Activated naive CD8-positive, alpha-beta T cell (primary cell): ENCODE results near the gene CCDC88C.
"Not testable (repeated sequence)": the region's sequence is repeated elsewhere in the genome, so short reads cannot be mapped to it uniquely, and the experiment has no call there.

Source experiments
- H3K27ac Mint-ChIP-seq: one replicate; pipeline ENCODE4 v1.8.0; 2021; ENCODE audit warnings: mixed read lengths
- H3K27me3 Mint-ChIP-seq: one replicate; pipeline ENCODE4 v1.8.0; 2021; ENCODE audit warnings: mixed read lengths
- H3K36me3 Mint-ChIP-seq: one replicate; pipeline ENCODE4 v1.8.0; 2021; ENCODE audit warnings: mixed read lengths
- H3K4me1 Mint-ChIP-seq: one replicate; pipeline ENCODE4 v1.8.0; 2021; ENCODE audit warnings: low read depth, mixed read lengths
- H3K4me3 Mint-ChIP-seq: one replicate; pipeline ENCODE4 v1.8.0; 2021; ENCODE audit warnings: mild to moderate bottlenecking, mixed read lengths
- H3K9me3 Mint-ChIP-seq: one replicate; pipeline ENCODE4 v1.8.0; 2021; ENCODE audit warnings: low read depth, mixed read lengths

Gene CCDC88C

GRCh38 chr14:91252871-91253794 lies 164.5 kb downstream of the CCDC88C start:
- H3K4me3 Mint-ChIP-seq: peak overlapping the region; percentile 51
- no peaks in the 10 kb centered on the region for H3K9me3 Mint-ChIP-seq
- H3K27ac Mint-ChIP-seq: peak overlapping the region; percentile 78
- peaks cover 2% of the 10 kb centered on the region for H3K36me3 Mint-ChIP-seq
- peaks cover 63% of the 10 kb centered on the region for H3K4me1 Mint-ChIP-seq
- H3K27me3 Mint-ChIP-seq: no peaks in the 10 kb centered on the region

GRCh38 chr14:91250912-91251311 lies 166.7 kb downstream of the CCDC88C start:
- H3K4me3 Mint-ChIP-seq: peak overlapping the region; percentile 7
- H3K9me3 Mint-ChIP-seq: peaks cover 4% of the 10 kb centered on the region
- peaks cover 74% of the 10 kb centered on the region for H3K4me1 Mint-ChIP-seq
- H3K27ac Mint-ChIP-seq: peak overlapping the region; percentile 78
- H3K36me3 Mint-ChIP-seq: peaks cover 8% of the 10 kb centered on the region
- H3K27me3 Mint-ChIP-seq: no peaks in the 10 kb centered on the region

- Mint-ChIP-seq H3K27me3 (no peaks in the 10 kb centered on the region), H3K27ac (peak overlapping the region; percentile 78), H3K4me1 (peaks cover 77% of the 10 kb centered on the region), H3K4me3 (peak overlapping the region; percentile 38), H3K36me3 (peaks cover 8% of the 10 kb centered on the region), H3K9me3 (peaks cover 4% of the 10 kb centered on the region)
Observed at GRCh38 chr14:91249841-91250616, 167.6 kb downstream of the CCDC88C start.

GRCh38 chr14:91246051-91246852 lies 171.4 kb downstream of the CCDC88C start:
- Mint-ChIP-seq H3K27me3 (no peaks in the 10 kb centered on the region), H3K4me3 (peak overlapping the region; percentile 67), H3K27ac (peak overlapping the region; percentile 100), H3K36me3 (peaks cover 9% of the 10 kb centered on the region), H3K4me1 (peaks cover 88% of the 10 kb centered on the region), H3K9me3 (peaks cover 4% of the 10 kb centered on the region)

GRCh38 chr14:91245616-91246015 lies 172.0 kb downstream of the CCDC88C start:
- H3K9me3 Mint-ChIP-seq, H3K36me3 Mint-ChIP-seq, H3K27me3 Mint-ChIP-seq: not testable (repeated sequence)
- H3K4me1 Mint-ChIP-seq: peaks cover 89% of the 10 kb centered on the region
- H3K27ac Mint-ChIP-seq: peak overlapping the region; percentile 100
- H3K4me3 Mint-ChIP-seq: peak overlapping the region; percentile 75

GRCh38 chr14:91245029-91245428 lies 172.6 kb downstream of the CCDC88C start:
- peak overlapping the region; percentile 100 for H3K27ac Mint-ChIP-seq
- peaks cover 88% of the 10 kb centered on the region for H3K4me1 Mint-ChIP-seq

GRCh38 chr14:91244501-91244901 lies 173.1 kb downstream of the CCDC88C start, which contains the start of gene GPR68:
GPR68 (minus strand) TSS chr14:91244704; CDS start chr14:91235050, 9,654 bp downstream.
- peaks cover 87% of the 10 kb centered on the region for H3K4me1 Mint-ChIP-seq
- peaks cover 4% of the 10 kb centered on the region for H3K9me3 Mint-ChIP-seq
- peak within 1 kb of the TSS; percentile 100 for H3K27ac Mint-ChIP-seq
- no peaks in the 10 kb centered on the region for H3K27me3 Mint-ChIP-seq
- H3K4me3 Mint-ChIP-seq: peak within 1 kb of the TSS; percentile 75
- H3K36me3 Mint-ChIP-seq: peaks cover 9% of the 10 kb centered on the region

More at GRCh38 chr14:91245029-91245428, 172.6 kb downstream of the CCDC88C start:
- H3K36me3 Mint-ChIP-seq: peaks cover 9% of the 10 kb centered on the region
- peak overlapping the region; percentile 75 for H3K4me3 Mint-ChIP-seq
- peaks cover 4% of the 10 kb centered on the region for H3K9me3 Mint-ChIP-seq
- no peaks in the 10 kb centered on the region for H3K27me3 Mint-ChIP-seq

GRCh38 chr14:91243074-91243471 lies 174.5 kb downstream of the CCDC88C start:
- peaks cover 4% of the 10 kb centered on the region for H3K9me3 Mint-ChIP-seq
- H3K27ac Mint-ChIP-seq: peak overlapping the region; percentile 100
- no peaks in the 10 kb centered on the region for H3K27me3 Mint-ChIP-seq
- H3K4me1 Mint-ChIP-seq: peaks cover 93% of the 10 kb centered on the region
- peak overlapping the region; percentile 75 for H3K4me3 Mint-ChIP-seq
- H3K36me3 Mint-ChIP-seq: peaks cover 9% of the 10 kb centered on the region

GRCh38 chr14:91242635-91243034 lies 175.0 kb downstream of the CCDC88C start:
- H3K4me1 Mint-ChIP-seq: peaks cover 93% of the 10 kb centered on the region
- no peaks in the 10 kb centered on the region for H3K27me3 Mint-ChIP-seq
- peaks cover 11% of the 10 kb centered on the region for H3K36me3 Mint-ChIP-seq
- H3K27ac Mint-ChIP-seq: peak overlapping the region; percentile 100
- H3K9me3 Mint-ChIP-seq: peaks cover 4% of the 10 kb centered on the region
- peak overlapping the region; percentile 75 for H3K4me3 Mint-ChIP-seq

- peak overlapping the region; percentile 100 for H3K27ac Mint-ChIP-seq
- H3K9me3 Mint-ChIP-seq: no peaks in the 10 kb centered on the region
- H3K27me3 Mint-ChIP-seq: no peaks in the 10 kb centered on the region
- peak overlapping the region; percentile 75 for H3K4me3 Mint-ChIP-seq
- H3K4me1 Mint-ChIP-seq: peaks cover 91% of the 10 kb centered on the region
- H3K36me3 Mint-ChIP-seq: peaks cover 7% of the 10 kb centered on the region
Observed at GRCh38 chr14:91241863-91242262, 175.8 kb downstream of the CCDC88C start.

GRCh38 chr14:91238661-91239060 lies 179.0 kb downstream of the CCDC88C start:
- Mint-ChIP-seq H3K27me3 (no peaks in the 10 kb centered on the region), H3K27ac (peak overlapping the region; percentile 80), H3K4me3 (peak overlapping the region; percentile 14), H3K36me3 (peaks cover 5% of the 10 kb centered on the region), H3K9me3 (no peaks in the 10 kb centered on the region), H3K4me1 (peaks cover 66% of the 10 kb centered on the region)

- Mint-ChIP-seq H3K36me3 (peaks cover 5% of the 10 kb centered on the region), H3K4me1 (peaks cover 62% of the 10 kb centered on the region), H3K4me3 (no peak overlapping the region), H3K9me3 (no peaks in the 10 kb centered on the region), H3K27me3 (no peaks in the 10 kb centered on the region), H3K27ac (peak overlapping the region; percentile 80)
Observed at GRCh38 chr14:91238085-91238484, 179.5 kb downstream of the CCDC88C start.

- no peak overlapping the region for H3K4me3 Mint-ChIP-seq
- H3K36me3 Mint-ChIP-seq: peaks cover 5% of the 10 kb centered on the region
- H3K4me1 Mint-ChIP-seq: peaks cover 59% of the 10 kb centered on the region
- H3K9me3 Mint-ChIP-seq: no peaks in the 10 kb centered on the region
- no peaks in the 10 kb centered on the region for H3K27me3 Mint-ChIP-seq
- H3K27ac Mint-ChIP-seq: no peak overlapping the region
Observed at GRCh38 chr14:91237219-91237618, 180.4 kb downstream of the CCDC88C start.

GRCh38 chr14:91235841-91236240 lies 181.8 kb downstream of the CCDC88C start:
- Mint-ChIP-seq H3K4me3 (no peak overlapping the region), H3K36me3 (peaks cover 6% of the 10 kb centered on the region), H3K27ac (no peak overlapping the region), H3K4me1 (peaks cover 59% of the 10 kb centered on the region), H3K27me3 (no peaks in the 10 kb centered on the region), H3K9me3 (no peaks in the 10 kb centered on the region)
